Uterus (tissue), 4 donors: Measurements from ENCODE around the gene HACD2. TPM values are rescaled to one million over a fixed set of nuclear protein-coding genes. Genes with fewer than 3 reads are reported as not detected.
"Not testable (repeated sequence)": the region's sequence is repeated elsewhere in the genome, so short reads cannot be mapped to it uniquely, and the experiment has no call there.

ENCODE experiments used
- DNase-seq, 2 donors: peaks; one replicate each; pipeline ENCODE4 v3.0.0-alpha.2; 2019 to 2020
- H3K27ac ChIP-seq, 2 donors: fragments of 200-600 bp; sonication (generic); 1 replicate in 1 of 2; 2 replicates in 1 of 2; pipeline ENCODE4 v1.5.1; 2016 to 2018
- H3K27me3 ChIP-seq, 2 donors: fragments of 200-600 bp; sonication (generic); one replicate each; pipeline ENCODE4 v1.5.1; 2018 to 2019; ENCODE audit warnings: control low read depth in 1 of 2
- H3K36me3 ChIP-seq, 2 donors: fragments of 200-600 bp; sonication (generic); one replicate each; pipeline ENCODE4 v1.5.1; 2019; ENCODE audit warnings: control low read depth in 1 of 2
- H3K4me1 ChIP-seq, 2 donors: fragments of 200-600 bp; sonication (generic); one replicate each; pipeline ENCODE4 v1.5.1; 2018 to 2019; ENCODE audit warnings: control low read depth in 1 of 2
- H3K4me3 ChIP-seq, 2 donors: fragments of 200-600 bp; sonication (generic); 1 replicate in 1 of 2; 2 replicates in 1 of 2; pipeline ENCODE4 v1.5.1; 2018 to 2019; ENCODE audit warnings: mild to moderate bottlenecking in 1 of 2
- H3K9me3 ChIP-seq, 2 donors: fragments of 200-600 bp; sonication (generic); one replicate each; pipeline ENCODE4 v1.5.1; 2019; ENCODE audit warnings: control low read depth in 1 of 2
- CTCF ChIP-seq, 4 experiments: fragments of 200-600 bp in 2 of 4; fragments of 450-650 bp in 2 of 4; sonication (generic) in 2 of 4; IDR thresholded peaks; one replicate each; pipeline ENCODE4 v1.5.1; 2016 to 2019; ENCODE audit warnings: antibody characterized with exemption in 4 of 4, mild to moderate bottlenecking in 2 of 4, moderate library complexity in 1 of 4
- POLR2A ChIP-seq, 2 donors: fragments of 450-650 bp; IDR thresholded peaks; one replicate each; pipeline ENCODE4 v1.6.1; 2016; ENCODE audit warnings: antibody characterized with exemption in 2 of 2, mild to moderate bottlenecking in 1 of 2, moderate library complexity in 1 of 2
- intact Hi-C: fragments of 100-400 bp; cut with DNase I; formaldehyde crosslinking; loops from one replicate; pipeline ENCODE4 v1.15.1; 2023; ENCODE audit warnings: low total_unique reads
- total RNA-seq, 4 donors: library from RNA; depleted of rRNA in 3 of 4; stranded (reverse); fragments of >200 nt in 3 of 4; gene quantifications; one replicate each; pipeline versions ENCODE4 v1.1.0 to v1.2.4, GENCODE V29; 2014 to 2023
- donor health status: DM: yes; HTN: yes; CAD: no.

Gene HACD2
- total RNA-seq, 4 donors from 2014 or later = 21.5 to 38.0 (median 28.8) TPM

GRCh38 chr3:123610331-123610730 lies 25.5 kb upstream of the HACD2 start:
- H3K27me3 ChIP-seq = no peaks in the 10 kb centered on the region
- H3K9me3 ChIP-seq = no peaks in the 10 kb centered on the region
- no peaks in the 10 kb centered on the region for H3K4me1 ChIP-seq
- no peak overlapping the region for H3K27ac ChIP-seq
- DNase-seq = no peak
- no peaks in the 10 kb centered on the region for H3K36me3 ChIP-seq
- intact Hi-C loops = no loop called here
- H3K4me3 ChIP-seq = no peak overlapping the region
- TF ChIP-seq POLR2A (IDR thresholded peaks at IDR 0.05) (no peak), CTCF (IDR thresholded peaks at IDR 0.05) (no peak)

- TF ChIP-seq POLR2A (IDR thresholded peaks at IDR 0.05) (no peak), CTCF (IDR thresholded peaks at IDR 0.05) (no peak)
- intact Hi-C loops = no loop called here
- Histone ChIP-seq H3K27ac (no peak overlapping the region), H3K9me3 (no peaks in the 10 kb centered on the region), H3K27me3 (no peaks in the 10 kb centered on the region), H3K4me3 (no peak overlapping the region), H3K36me3 (no peaks in the 10 kb centered on the region), H3K4me1 (no peaks in the 10 kb centered on the region)
- DNase-seq = no peak
Measured at GRCh38 chr3:123609063-123609462, 24.2 kb upstream of the HACD2 start.

GRCh38 chr3:123608263-123608937 lies 23.5 kb upstream of the HACD2 start:
- intact Hi-C loops = no loop called here
- TF ChIP-seq POLR2A (IDR thresholded peaks at IDR 0.05) (no peak), CTCF (IDR thresholded peaks at IDR 0.05) (no peak)
- no peak overlapping the region for H3K27ac ChIP-seq

DNA sequence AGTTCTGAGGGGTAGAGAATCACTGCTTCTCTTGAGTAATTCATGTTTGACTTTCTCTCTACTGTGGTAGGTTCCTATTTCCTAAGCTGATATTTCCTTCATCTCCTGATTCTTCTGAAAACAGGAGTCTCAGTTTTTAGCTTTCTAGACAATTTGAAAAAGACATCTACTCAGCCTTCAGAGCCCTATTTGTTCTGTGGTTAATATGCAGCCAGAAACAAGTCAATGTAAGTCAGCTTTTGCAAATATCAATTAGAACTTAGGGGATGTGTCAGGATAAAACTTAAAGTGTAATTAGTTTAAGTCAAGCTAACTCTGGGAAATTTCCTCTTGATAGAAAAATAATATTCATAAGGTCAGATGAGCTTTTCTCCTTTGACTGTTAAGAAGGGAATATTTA lies 21.7 kb upstream of the HACD2 start:
- Histone ChIP-seq H3K4me3 (no peak overlapping the region), H3K9me3 (no peaks in the 10 kb centered on the region), H3K27me3 (no peaks in the 10 kb centered on the region), H3K27ac (no peak overlapping the region), H3K36me3 (no peaks in the 10 kb centered on the region), H3K4me1 (no peaks in the 10 kb centered on the region)
- intact Hi-C loops = no loop called here
- DNase-seq = no peak
- TF ChIP-seq CTCF (IDR thresholded peaks at IDR 0.05) (no peak), POLR2A (IDR thresholded peaks at IDR 0.05) (no peak)

More at GRCh38 chr3:123608263-123608937, 23.5 kb upstream of the HACD2 start:
- no peaks in the 10 kb centered on the region for H3K36me3 ChIP-seq
- no peaks in the 10 kb centered on the region for H3K9me3 ChIP-seq
- DNase-seq = no peak
- H3K4me1 ChIP-seq = no peaks in the 10 kb centered on the region
- H3K4me3 ChIP-seq = no peak overlapping the region
- H3K27me3 ChIP-seq = no peaks in the 10 kb centered on the region

DNA sequence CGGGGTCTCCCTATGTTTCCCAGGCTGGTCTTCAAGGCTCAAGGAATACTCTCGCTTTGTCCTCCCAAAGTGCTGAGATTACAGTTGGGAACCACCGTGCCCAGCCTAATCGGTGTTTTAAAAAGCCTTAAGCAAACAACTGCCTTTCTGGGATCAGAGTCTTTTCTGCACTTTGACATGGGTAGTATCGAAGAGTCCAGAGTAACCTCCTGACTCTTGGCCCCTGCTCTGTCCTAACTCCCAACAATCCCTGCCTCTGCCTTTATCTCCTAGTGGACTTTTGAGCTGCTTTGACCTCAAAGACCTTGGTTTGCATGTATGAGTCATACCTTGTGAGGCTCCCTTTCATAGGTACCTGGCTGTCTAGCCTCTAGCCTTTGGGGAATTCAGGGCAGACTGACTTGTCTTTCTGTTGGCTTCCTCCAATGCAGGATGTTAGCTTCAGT lies 21.0 kb upstream of the HACD2 start:
- Histone ChIP-seq H3K9me3 (no peaks in the 10 kb centered on the region), H3K27me3 (no peaks in the 10 kb centered on the region), H3K4me1 (no peaks in the 10 kb centered on the region), H3K4me3 (no peak overlapping the region), H3K36me3 (no peaks in the 10 kb centered on the region), H3K27ac (no peak overlapping the region)
- no peak for DNase-seq
- TF ChIP-seq POLR2A (IDR thresholded peaks at IDR 0.05) = no peak
- intact Hi-C loops = no loop called here

DNA sequence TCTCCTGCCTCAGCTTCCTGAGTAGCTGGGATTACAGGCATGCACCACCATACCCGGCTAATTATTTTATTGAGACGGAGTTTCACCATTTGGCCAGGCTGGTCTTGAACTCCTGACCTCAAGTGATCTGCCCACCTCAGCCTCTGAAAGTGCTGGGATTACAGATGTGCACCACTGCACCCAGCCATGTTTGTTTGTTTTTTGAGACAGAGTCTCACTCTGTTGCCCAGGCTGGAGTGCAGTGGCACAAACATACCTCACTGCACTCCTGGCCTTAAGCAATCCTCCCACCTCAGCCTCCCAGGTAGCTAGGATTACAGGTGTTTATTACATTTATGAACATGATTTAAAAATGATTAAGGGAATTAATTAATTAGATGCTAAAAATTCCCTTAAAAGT lies 18.3 kb upstream of the HACD2 start:
- H3K4me1 ChIP-seq, DNase-seq, H3K27me3 ChIP-seq, H3K4me3 ChIP-seq, intact Hi-C loops, H3K9me3 ChIP-seq, H3K27ac ChIP-seq, H3K36me3 ChIP-seq: not testable (repeated sequence)
